ENCODE measurements around the gene SCN7A.
A peak's percentile ranks its signal among the peaks of the same experiment; 100 is the strongest.
"Not testable (repeated sequence)": the region's sequence is repeated elsewhere in the genome, so short reads cannot be mapped to it uniquely, and the experiment has no call there.

Gene SCN7A

GRCh38 chr2:166418853-166419615, 75.0 kb downstream of the SCN7A start:
- no peak overlapping the region for H3K4me3 ChIP-seq (ENCODE audit: low read length)
- no peak for DNase-seq (ENCODE audit: low read depth)
- no peaks in the 10 kb centered on the region for H3K4me1 ChIP-seq (ENCODE audit: control insufficient read depth, insufficient read depth, low read length)
- no peak overlapping the region for H3K9ac ChIP-seq (ENCODE audit: low read length)
- H3K36me3 ChIP-seq (ENCODE audit: control insufficient read depth, insufficient read depth, low read length, severe bottlenecking): no peaks in the 10 kb centered on the region
- H3K9me3 ChIP-seq (ENCODE audit: control insufficient read depth, low read length): no peaks in the 10 kb centered on the region
- no peaks in the 10 kb centered on the region for H3K27me3 ChIP-seq (replicated peaks; ENCODE audit: control insufficient read depth, insufficient read depth, low read length)

- H3K4me1 ChIP-seq (ENCODE audit: control insufficient read depth, insufficient read depth, low read length): no peaks in the 10 kb centered on the region
- no peak overlapping the region for H3K9ac ChIP-seq (ENCODE audit: low read length)
- no peaks in the 10 kb centered on the region for H3K36me3 ChIP-seq (ENCODE audit: control insufficient read depth, insufficient read depth, low read length, severe bottlenecking)
- no peak overlapping the region for H3K4me3 ChIP-seq (ENCODE audit: low read length)
- H3K27me3 ChIP-seq (replicated peaks; ENCODE audit: control insufficient read depth, insufficient read depth, low read length): no peaks in the 10 kb centered on the region
- peak; percentile 52 for DNase-seq (ENCODE audit: low read depth)
- H3K9me3 ChIP-seq (ENCODE audit: control insufficient read depth, low read length): no peaks in the 10 kb centered on the region
These were observed 76.4 kb downstream of the SCN7A start for GRCh38 chr2:166417669-166418068.

GRCh38 chr2:166413255-166413654, 80.8 kb downstream of the SCN7A start:
- H3K9me3 ChIP-seq (ENCODE audit: control insufficient read depth, low read length): no peaks in the 10 kb centered on the region
- H3K36me3 ChIP-seq (ENCODE audit: control insufficient read depth, insufficient read depth, low read length, severe bottlenecking): no peaks in the 10 kb centered on the region
- peaks cover 17% of the 10 kb centered on the region for H3K4me1 ChIP-seq (ENCODE audit: control insufficient read depth, insufficient read depth, low read length)
- no peak for DNase-seq (ENCODE audit: low read depth)
- no peaks in the 10 kb centered on the region for H3K27me3 ChIP-seq (replicated peaks; ENCODE audit: control insufficient read depth, insufficient read depth, low read length)
- no peak overlapping the region for H3K9ac ChIP-seq (ENCODE audit: low read length)
- no peak overlapping the region for H3K4me3 ChIP-seq (ENCODE audit: low read length)

- peak; percentile 56 for DNase-seq (ENCODE audit: low read depth)
These were observed 82.4 kb downstream of the SCN7A start for GRCh38 chr2:166411473-166412230.

GRCh38 chr2:166410828-166411472, 83.1 kb downstream of the SCN7A start:
- Histone ChIP-seq H3K4me1 (ENCODE audit: control insufficient read depth, insufficient read depth, low read length) (peaks cover 17% of the 10 kb centered on the region), H3K4me3 (ENCODE audit: low read length) (peak overlapping the region; percentile 45), H3K36me3 (ENCODE audit: control insufficient read depth, insufficient read depth, low read length, severe bottlenecking) (no peaks in the 10 kb centered on the region), H3K27me3 (replicated peaks; ENCODE audit: control insufficient read depth, insufficient read depth, low read length) (no peaks in the 10 kb centered on the region), H3K9ac (ENCODE audit: low read length) (peak overlapping the region; percentile 23), H3K9me3 (ENCODE audit: control insufficient read depth, low read length) (no peaks in the 10 kb centered on the region)
- DNase-seq (ENCODE audit: low read depth): peak; percentile 79

More at GRCh38 chr2:166411473-166412230, 82.4 kb downstream of the SCN7A start:
- H3K27me3 ChIP-seq (replicated peaks; ENCODE audit: control insufficient read depth, insufficient read depth, low read length): no peaks in the 10 kb centered on the region
- no peaks in the 10 kb centered on the region for H3K36me3 ChIP-seq (ENCODE audit: control insufficient read depth, insufficient read depth, low read length, severe bottlenecking)
- H3K4me3 ChIP-seq (ENCODE audit: low read length): peak overlapping the region; percentile 45
- H3K4me1 ChIP-seq (ENCODE audit: control insufficient read depth, insufficient read depth, low read length): peaks cover 17% of the 10 kb centered on the region
- H3K9me3 ChIP-seq (ENCODE audit: control insufficient read depth, low read length): no peaks in the 10 kb centered on the region
- H3K9ac ChIP-seq (ENCODE audit: low read length): peak overlapping the region; percentile 39

GRCh38 chr2:166407746-166408145, 86.3 kb downstream of the SCN7A start:
- DNase-seq (ENCODE audit: low read depth); H3K4me3 ChIP-seq (ENCODE audit: low read length); H3K27me3 ChIP-seq (replicated peaks; ENCODE audit: control insufficient read depth, insufficient read depth, low read length); H3K9ac ChIP-seq (ENCODE audit: low read length); H3K9me3 ChIP-seq (ENCODE audit: control insufficient read depth, low read length); H3K36me3 ChIP-seq (ENCODE audit: control insufficient read depth, insufficient read depth, low read length, severe bottlenecking): not testable (repeated sequence)
- H3K4me1 ChIP-seq (ENCODE audit: control insufficient read depth, insufficient read depth, low read length): peaks cover 17% of the 10 kb centered on the region

GRCh38 chr2:166406374-166406773, 87.7 kb downstream of the SCN7A start:
- Histone ChIP-seq H3K4me1 (ENCODE audit: control insufficient read depth, insufficient read depth, low read length) (peaks cover 8% of the 10 kb centered on the region), H3K9ac (ENCODE audit: low read length) (no peak overlapping the region)
- DNase-seq (ENCODE audit: low read depth): no peak

GRCh38 chr2:166405569-166405926, 88.5 kb downstream of the SCN7A start:
- no peaks in the 10 kb centered on the region for H3K9me3 ChIP-seq (ENCODE audit: control insufficient read depth, low read length)
- H3K36me3 ChIP-seq (ENCODE audit: control insufficient read depth, insufficient read depth, low read length, severe bottlenecking): no peaks in the 10 kb centered on the region
- no peak overlapping the region for H3K4me3 ChIP-seq (ENCODE audit: low read length)
- H3K27me3 ChIP-seq (replicated peaks; ENCODE audit: control insufficient read depth, insufficient read depth, low read length): no peaks in the 10 kb centered on the region
- DNase-seq (ENCODE audit: low read depth): no peak
- peaks cover under 1% of the 10 kb centered on the region for H3K4me1 ChIP-seq (ENCODE audit: control insufficient read depth, insufficient read depth, low read length)
- no peak overlapping the region for H3K9ac ChIP-seq (ENCODE audit: low read length)

More at GRCh38 chr2:166406374-166406773, 87.7 kb downstream of the SCN7A start:
- H3K4me3 ChIP-seq (ENCODE audit: low read length): no peak overlapping the region
- no peaks in the 10 kb centered on the region for H3K27me3 ChIP-seq (replicated peaks; ENCODE audit: control insufficient read depth, insufficient read depth, low read length)
- no peaks in the 10 kb centered on the region for H3K9me3 ChIP-seq (ENCODE audit: control insufficient read depth, low read length)
- no peaks in the 10 kb centered on the region for H3K36me3 ChIP-seq (ENCODE audit: control insufficient read depth, insufficient read depth, low read length, severe bottlenecking)

- peak; percentile 25 for DNase-seq (ENCODE audit: low read depth)
- Histone ChIP-seq H3K9me3 (ENCODE audit: control insufficient read depth, low read length) (no peaks in the 10 kb centered on the region), H3K4me3 (ENCODE audit: low read length) (no peak overlapping the region), H3K36me3 (ENCODE audit: control insufficient read depth, insufficient read depth, low read length, severe bottlenecking) (no peaks in the 10 kb centered on the region), H3K4me1 (ENCODE audit: control insufficient read depth, insufficient read depth, low read length) (no peaks in the 10 kb centered on the region), H3K9ac (ENCODE audit: low read length) (no peak overlapping the region), H3K27me3 (replicated peaks; ENCODE audit: control insufficient read depth, insufficient read depth, low read length) (no peaks in the 10 kb centered on the region)
These were observed 89.0 kb downstream of the SCN7A start for GRCh38 chr2:166404831-166405568.

- Histone ChIP-seq H3K9me3 (ENCODE audit: control insufficient read depth, low read length) (no peaks in the 10 kb centered on the region), H3K27me3 (replicated peaks; ENCODE audit: control insufficient read depth, insufficient read depth, low read length) (no peaks in the 10 kb centered on the region), H3K36me3 (ENCODE audit: control insufficient read depth, insufficient read depth, low read length, severe bottlenecking) (no peaks in the 10 kb centered on the region), H3K9ac (ENCODE audit: low read length) (no peak overlapping the region), H3K4me3 (ENCODE audit: low read length) (no peak overlapping the region), H3K4me1 (ENCODE audit: control insufficient read depth, insufficient read depth, low read length) (no peaks in the 10 kb centered on the region)
- no peak for DNase-seq (ENCODE audit: low read depth)
These were observed 99.8 kb downstream of the SCN7A start for GRCh38 chr2:166394245-166394644.

- H3K9me3 ChIP-seq (ENCODE audit: control insufficient read depth, low read length): no peaks in the 10 kb centered on the region
- no peak overlapping the region for H3K4me3 ChIP-seq (ENCODE audit: low read length)
- no peaks in the 10 kb centered on the region for H3K4me1 ChIP-seq (ENCODE audit: control insufficient read depth, insufficient read depth, low read length)
- H3K9ac ChIP-seq (ENCODE audit: low read length): no peak overlapping the region
- H3K36me3 ChIP-seq (ENCODE audit: control insufficient read depth, insufficient read depth, low read length, severe bottlenecking): no peaks in the 10 kb centered on the region
- DNase-seq (ENCODE audit: low read depth): no peak
- H3K27me3 ChIP-seq (replicated peaks; ENCODE audit: control insufficient read depth, insufficient read depth, low read length): no peaks in the 10 kb centered on the region
These were observed 101.0 kb downstream of the SCN7A start for GRCh38 chr2:166393008-166393407.
